Psoas muscle (tissue), 8 donors: ENCODE results near the gene KCTD1. TPM values are rescaled to one million over a fixed set of nuclear protein-coding genes. Genes with fewer than 3 reads are reported as not detected.

ENCODE experiments used
- ATAC-seq, 4 donors: fragments of 200-7000 bp; cut with Tn5 transposase; one replicate each; pipeline ENCODE4 v1.9.1; 2020; ENCODE audit warnings: moderate library complexity in 3 of 4, mild to moderate bottlenecking in 2 of 4
- DNase-seq, 2 donors: peaks; one replicate each; pipeline ENCODE4 v3.0.0-alpha.2; 2020
- H3K27ac ChIP-seq: fragments of 200-600 bp; one replicate; pipeline ENCODE4 v1.8.0; 2022
- H3K27me3 ChIP-seq, 3 donors: fragments of 200-600 bp in 1 of 3; one replicate each; pipeline versions ENCODE4 v1.6.1 to v1.8.0; 2013 to 2022; ENCODE audit warnings: low read length in 2 of 3, mild to moderate bottlenecking in 2 of 3, moderate library complexity in 1 of 3; ENCODE audit not compliant: insufficient read depth in 3 of 3
- H3K36me3 ChIP-seq, 2 donors: fragments of 200-600 bp in 1 of 2; one replicate each; pipeline versions ENCODE4 v1.6.1 to v1.8.0; 2013 to 2022; ENCODE audit warnings: low read depth in 1 of 2, mild to moderate bottlenecking in 1 of 2, moderate library complexity in 1 of 2; ENCODE audit not compliant: insufficient read depth in 1 of 2
- H3K4me1 ChIP-seq: fragments of 200-600 bp; one replicate; pipeline ENCODE4 v1.8.0; 2022
- H3K4me3 ChIP-seq: fragments of 200-600 bp; one replicate; pipeline ENCODE4 v1.8.0; 2022; ENCODE audit warnings: mild to moderate bottlenecking
- H3K9me3 ChIP-seq: fragments of 200-600 bp; one replicate; pipeline ENCODE4 v1.8.0; 2022
- WGBS, 3 donors: extraction: QIAGEN DNeasy Blood & Tissue Kit; methylation state at CpG; one replicate each; pipeline versions ENCODE4 v1.1.6 to v1.1.7; 2013; 5-methylcytosine and 5-hydroxymethylcytosine counted together
- intact Hi-C, 2 donors: fragments of 100-400 bp; cut with DNase I; formaldehyde crosslinking; loops; one replicate each; pipeline versions ENCODE4 v1.11.0 to v1.14.2; 2022
- polyA plus RNA-seq, 3 donors: library from polyadenylated mRNA; stranded (reverse); fragments of 200-250 nt; gene quantifications; one replicate each; pipeline ENCODE4 v1.2.3, GENCODE V29; 2013
- total RNA-seq, 4 donors: library from RNA; stranded (reverse); fragmentation: NEBNext Ultra II Directional in 2 of 4; extraction: Animal tissue kit (Norgen Biotek cat#: 25700) in 2 of 4; gene quantifications; one replicate each; pipeline versions ENCODE4 v1.2.1 to v1.2.4, GENCODE V29; 2021 to 2023
- TF ChIP-seq, protein P1 (sequence below): fragments of 200-600 bp; IDR thresholded peaks from one replicate; pipeline ENCODE4 v1.8.0; 2022; ENCODE audit warnings: antibody characterized with exemption
- donor health status: healthy with polysubstance abuse.
- donor health status: DM: no; HTN: no; CAD: no; lungs with moderate emphysema.
- donor health status: Bipolar disorder and iron deficiency.
- donor health status: healthy.
- donor health status: DM: yes; HTN: yes; CAD: no.
- donor health status: DM: no; HTN: no; CAD: no.
- donor health status: DM: no; HTN: no; CAD: no.
- donor health status: DM: yes; HTN: yes; CAD: no.

KCTD1 gene
- total and polyA plus RNA-seq, 7 donors, result 2.6 to 8.6 (median 3.5) TPM

DNA sequence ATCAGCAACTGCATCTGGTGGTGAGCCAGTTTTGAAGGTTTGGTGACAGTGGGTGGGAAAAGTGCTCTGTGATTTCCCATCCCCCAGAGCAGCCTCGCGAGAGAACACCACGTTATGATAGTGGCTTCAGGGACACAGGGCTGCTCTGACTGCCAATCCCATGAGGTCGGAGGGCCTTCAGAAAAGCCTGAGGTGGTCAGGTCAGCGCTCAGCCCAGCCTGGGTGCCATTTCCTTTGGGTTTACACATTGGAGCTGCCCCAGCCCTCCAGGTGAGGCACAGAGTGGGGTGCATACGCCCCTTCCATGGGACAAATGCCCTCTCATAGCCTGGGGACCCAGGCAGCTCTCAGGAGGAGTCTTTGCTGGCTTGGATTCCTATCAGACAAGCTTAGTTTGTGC lies 126.8 kb downstream of the KCTD1 start:
- WGBS, 3 donors, result 83 to 87% (median 84%) methylated on average over 6 of the region's 6 CpGs

DNA sequence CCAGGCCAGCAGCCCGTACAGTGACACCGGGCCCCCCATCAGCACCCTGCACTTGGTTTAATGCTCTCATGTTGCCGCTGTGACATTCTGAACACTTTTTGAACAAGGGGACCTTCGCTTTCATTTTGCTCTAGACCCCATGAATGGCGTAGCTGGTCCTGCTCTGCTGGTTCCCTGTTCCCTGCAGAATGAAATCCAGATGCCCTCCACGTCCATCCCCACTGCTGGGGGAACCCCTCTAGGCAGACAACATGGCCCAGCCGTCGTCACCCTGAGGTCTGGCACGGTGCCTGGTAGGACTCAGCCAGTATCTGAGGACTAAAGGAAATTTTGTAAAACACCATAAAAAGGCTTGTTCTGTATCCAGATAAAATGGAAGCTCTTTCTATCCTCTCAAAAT lies 128.6 kb downstream of the KCTD1 start:
- no peak for ATAC-seq
- Histone ChIP-seq H3K36me3 (no peaks in the 10 kb centered on the region), H3K27ac (no peak overlapping the region), H3K4me1 (no peaks in the 10 kb centered on the region), H3K4me3 (no peak overlapping the region), H3K9me3 (no peaks in the 10 kb centered on the region), H3K27me3 (no peaks in the 10 kb centered on the region)
- DNase-seq, result no peak
- TF ChIP-seq, protein P1, sequence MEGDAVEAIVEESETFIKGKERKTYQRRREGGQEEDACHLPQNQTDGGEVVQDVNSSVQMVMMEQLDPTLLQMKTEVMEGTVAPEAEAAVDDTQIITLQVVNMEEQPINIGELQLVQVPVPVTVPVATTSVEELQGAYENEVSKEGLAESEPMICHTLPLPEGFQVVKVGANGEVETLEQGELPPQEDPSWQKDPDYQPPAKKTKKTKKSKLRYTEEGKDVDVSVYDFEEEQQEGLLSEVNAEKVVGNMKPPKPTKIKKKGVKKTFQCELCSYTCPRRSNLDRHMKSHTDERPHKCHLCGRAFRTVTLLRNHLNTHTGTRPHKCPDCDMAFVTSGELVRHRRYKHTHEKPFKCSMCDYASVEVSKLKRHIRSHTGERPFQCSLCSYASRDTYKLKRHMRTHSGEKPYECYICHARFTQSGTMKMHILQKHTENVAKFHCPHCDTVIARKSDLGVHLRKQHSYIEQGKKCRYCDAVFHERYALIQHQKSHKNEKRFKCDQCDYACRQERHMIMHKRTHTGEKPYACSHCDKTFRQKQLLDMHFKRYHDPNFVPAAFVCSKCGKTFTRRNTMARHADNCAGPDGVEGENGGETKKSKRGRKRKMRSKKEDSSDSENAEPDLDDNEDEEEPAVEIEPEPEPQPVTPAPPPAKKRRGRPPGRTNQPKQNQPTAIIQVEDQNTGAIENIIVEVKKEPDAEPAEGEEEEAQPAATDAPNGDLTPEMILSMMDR, result no peak
- intact Hi-C loops, result no loop called here
- WGBS, 3 donors, result 68 to 73% (median 70%) methylated on average over 9 of the region's 9 CpGs

More for the DNA sequence above, 126.8 kb downstream of the KCTD1 start:
- Histone ChIP-seq H3K9me3 (no peaks in the 10 kb centered on the region), H3K4me3 (no peak overlapping the region), H3K27me3 (no peaks in the 10 kb centered on the region), H3K4me1 (no peaks in the 10 kb centered on the region), H3K36me3 (no peaks in the 10 kb centered on the region), H3K27ac (no peak overlapping the region)
- TF ChIP-seq, protein P1, result no peak
- intact Hi-C loops, result no loop called here
- no peak for DNase-seq
- ATAC-seq, result no peak

DNA sequence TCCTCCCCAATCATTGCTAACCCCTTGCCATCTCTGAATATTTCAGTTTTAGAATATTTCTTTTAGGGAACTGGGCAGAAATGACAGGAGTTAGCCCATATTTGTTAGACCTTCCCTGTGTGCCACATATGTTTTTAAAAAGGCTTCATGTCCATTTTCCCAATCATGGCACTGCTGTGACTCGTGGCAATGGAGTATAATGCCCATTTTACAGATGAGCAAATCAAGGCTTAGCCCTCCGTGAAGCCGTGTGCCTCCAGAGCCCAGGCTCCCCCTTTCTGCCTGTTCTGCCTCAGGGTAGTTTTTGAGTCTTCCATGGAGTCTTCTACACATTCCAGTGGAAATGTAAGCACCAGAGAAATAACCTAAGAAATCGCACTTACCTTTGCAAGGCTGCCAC lies 130.1 kb downstream of the KCTD1 start:
- TF ChIP-seq, protein P1, result no peak
- WGBS, 3 donors, result 86 to 96% (median 91%) methylated on average over 4 of the region's 4 CpGs
- Histone ChIP-seq H3K9me3 (no peaks in the 10 kb centered on the region), H3K36me3 (no peaks in the 10 kb centered on the region), H3K4me3 (no peak overlapping the region), H3K4me1 (no peaks in the 10 kb centered on the region), H3K27ac (no peak overlapping the region), H3K27me3 (no peaks in the 10 kb centered on the region)
- ATAC-seq (no peak), DNase-seq (no peak)
- intact Hi-C loops, result no loop called here

DNA sequence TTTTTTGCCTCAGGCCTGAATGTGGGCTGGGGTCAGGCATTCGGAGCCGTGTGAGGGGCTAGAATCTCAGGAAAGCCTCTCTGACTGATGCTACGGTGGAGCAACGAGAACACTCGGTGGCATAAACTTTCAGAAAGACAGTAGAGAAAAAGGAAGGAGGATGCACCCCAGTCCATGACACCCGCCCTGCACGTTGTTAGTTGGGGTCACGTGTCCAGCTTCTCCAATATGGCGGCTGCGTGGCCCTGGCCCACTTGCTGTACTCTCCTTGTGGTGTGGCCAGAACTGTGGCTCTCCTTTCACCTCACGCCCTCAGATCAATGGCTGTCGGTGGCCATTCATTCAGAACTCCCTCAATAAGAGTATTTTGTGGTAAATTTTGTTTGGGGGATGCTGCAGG lies 131.2 kb downstream of the KCTD1 start:
- WGBS, 3 donors, result 93 to 95% (median 94%) methylated on average over 12 of the region's 12 CpGs
- no peaks in the 10 kb centered on the region for H3K4me1 ChIP-seq
- DNase-seq (no peak), ATAC-seq (no peak)
- H3K9me3 ChIP-seq, result no peaks in the 10 kb centered on the region
- no peaks in the 10 kb centered on the region for H3K27me3 ChIP-seq
- no peaks in the 10 kb centered on the region for H3K36me3 ChIP-seq
- intact Hi-C loops, result no loop called here
- TF ChIP-seq, protein P1, result no peak
- H3K4me3 ChIP-seq, result no peak overlapping the region
- H3K27ac ChIP-seq, result no peak overlapping the region

DNA sequence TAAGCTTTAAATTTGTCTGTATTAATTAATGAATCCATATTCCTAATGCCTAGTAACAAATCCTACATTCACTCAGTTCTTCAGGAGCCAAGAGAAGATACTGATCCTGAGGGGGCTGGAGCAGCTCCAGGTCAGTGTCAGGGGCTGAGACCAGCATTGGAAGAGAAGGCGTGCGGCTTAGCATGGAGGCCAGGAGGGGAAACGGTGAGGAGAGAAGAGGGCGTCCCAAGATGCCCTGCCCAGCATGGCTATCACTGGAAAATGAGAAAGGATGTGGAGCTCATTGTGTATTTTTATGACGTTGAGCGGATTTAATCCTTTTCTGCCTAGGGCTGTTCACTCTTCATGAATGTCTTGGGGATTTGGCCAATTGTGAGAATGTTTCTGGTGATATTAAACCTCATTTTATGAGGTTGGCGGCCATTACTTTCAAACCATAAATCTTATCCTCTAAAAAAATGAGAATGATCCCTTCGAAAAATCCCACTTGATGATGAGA lies 131.7 kb downstream of the KCTD1 start:
- intact Hi-C loops, result no loop called here
- Histone ChIP-seq H3K36me3 (no peaks in the 10 kb centered on the region), H3K4me1 (no peaks in the 10 kb centered on the region), H3K9me3 (no peaks in the 10 kb centered on the region), H3K4me3 (no peak overlapping the region), H3K27me3 (no peaks in the 10 kb centered on the region), H3K27ac (no peak overlapping the region)
- TF ChIP-seq, protein P1, result no peak
- ATAC-seq, result no peak
- WGBS, 3 donors, result 83 to 85% (median 85%) methylated on average over 8 of the region's 8 CpGs
- no peak for DNase-seq
